OCI-LY3 (cell line): ENCODE measurements around the gene MAT1A.

Experiments used
- H2AFZ ChIP-seq: fragments of 200-600, 300-600 bp; shearing (Covaris generic); 2 replicates; pipeline ENCODE4 v1.6.0; 2014; ENCODE audit warnings: antibody characterized with exemption, low read depth, low read length
- H3K27ac ChIP-seq: fragments of 200-600, 300-600 bp; sonication (generic); 2 replicates; pipeline ENCODE4 v1.5.1; 2014; ENCODE audit warnings: mild to moderate bottlenecking, low read length, moderate library complexity, mixed read lengths
- H3K27me3 ChIP-seq: fragments of 200-600, 300-600 bp; sonication (generic); 2 replicates; pipeline ENCODE4 v1.6.1; 2014; ENCODE audit warnings: low read depth, low read length, mixed read lengths
- H3K36me3 ChIP-seq: fragments of 200-600, 300-600 bp; sonication (generic); replicated peaks from 2 replicates; pipeline ENCODE3; 2014; ENCODE audit warnings: low read depth, low read length, mixed read lengths
- H3K4me1 ChIP-seq: fragments of 300-600, 200-600 bp; sonication (generic); 2 replicates; pipeline ENCODE4 v1.6.1; 2014; ENCODE audit warnings: low read length, mixed read lengths
- H3K4me2 ChIP-seq: fragments of 200-600, 300-600 bp; sonication (generic); 2 replicates; pipeline ENCODE4 v1.6.1; 2014; ENCODE audit warnings: low read length, mixed read lengths
- H3K4me3 ChIP-seq: fragments of 300-600, 200-600 bp; sonication (generic); 2 replicates; pipeline ENCODE4 v1.5.1; 2014; ENCODE audit warnings: antibody characterized with exemption, mild to moderate bottlenecking, low read length, moderate library complexity
- H3K79me2 ChIP-seq: fragments of 300-600, 200-600 bp; shearing (Covaris generic); 2 replicates; pipeline ENCODE4 v1.6.1; 2014; ENCODE audit warnings: mild to moderate bottlenecking, low read length, mixed read lengths
- H3K9ac ChIP-seq: fragments of 300-600, 200-600 bp; shearing (Covaris generic); 2 replicates; pipeline ENCODE4 v1.6.0; 2014; ENCODE audit warnings: mild to moderate bottlenecking, low read length, moderate library complexity
- H3K9me3 ChIP-seq: fragments of 200-600, 300-600 bp; shearing (Covaris generic); 2 replicates; pipeline ENCODE4 v1.6.1; 2014; ENCODE audit warnings: low read length, mixed read lengths; ENCODE audit not compliant: insufficient read depth
- H4K20me1 ChIP-seq: fragments of 200-600, 300-600 bp; sonication (generic); 2 replicates; pipeline ENCODE4 v1.6.1; 2016; ENCODE audit warnings: low read length, mixed read lengths; ENCODE audit not compliant: insufficient read depth
- EZH2phosphoT487 ChIP-seq: fragments of 200-600 bp; shearing (Covaris generic); IDR thresholded peaks from 2 replicates; pipeline ENCODE4 v1.6.1; 2018; ENCODE audit warnings: antibody characterized with exemption, mixed run types, low read depth
- TF ChIP-seq, protein P1 (sequence below): fragments of 200-600, 300-600 bp; sonication (generic); IDR thresholded peaks from 2 replicates; pipeline ENCODE4 v1.5.1; 2014; ENCODE audit warnings: antibody characterized with exemption, low read length, low read depth

Gene MAT1A

DNA sequence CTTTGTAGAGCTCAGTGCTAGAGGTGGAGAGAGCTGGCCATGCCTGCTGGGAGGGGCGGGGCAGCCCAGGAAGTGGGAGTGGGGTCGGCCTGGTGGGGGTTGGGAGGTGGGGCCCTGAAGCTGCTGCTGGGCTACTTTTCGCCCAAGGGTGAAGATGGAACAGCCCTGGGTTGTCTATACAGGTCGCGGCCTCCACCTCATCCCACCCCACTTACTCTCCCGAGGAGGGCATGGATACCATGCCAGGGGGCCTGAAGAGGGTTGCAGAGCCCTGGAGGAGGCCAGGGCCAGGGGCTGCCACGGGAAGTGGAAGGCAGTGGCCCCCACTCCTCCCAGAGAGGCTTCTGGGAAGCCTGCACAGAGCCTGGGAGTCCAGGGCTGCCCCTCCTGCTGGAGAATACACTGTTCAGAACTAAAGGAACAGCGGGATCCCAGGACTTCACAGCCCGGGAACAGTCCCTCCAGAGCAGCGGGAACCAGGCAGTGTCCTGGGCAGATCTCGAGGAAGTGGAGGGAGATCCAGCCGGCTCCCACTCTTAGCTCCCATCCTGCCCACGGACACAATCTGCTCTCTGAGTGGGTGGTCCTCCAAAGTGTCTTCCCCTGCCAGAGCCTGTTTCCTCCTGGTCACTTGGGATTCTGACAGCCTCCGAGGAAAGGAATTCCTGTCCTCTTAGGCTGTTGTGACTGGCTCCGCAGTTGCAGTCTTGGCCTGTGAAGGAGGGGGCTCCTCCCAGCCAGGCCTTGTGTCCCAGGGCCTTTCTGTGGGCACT is 23.5 kb downstream of the MAT1A start:
- H3K4me2 ChIP-seq, result no peak overlapping the region
- H3K4me1 ChIP-seq, result no peaks in the 10 kb centered on the region
- no peaks in the 10 kb centered on the region; the same call in 1 of the 2 replicates for H3K27me3 ChIP-seq
- H3K9ac ChIP-seq, result no peak overlapping the region
- H3K27ac ChIP-seq, result no peak overlapping the region
- no peaks in the 10 kb centered on the region for H3K79me2 ChIP-seq
- no peak overlapping the region for H2AFZ ChIP-seq
- TF ChIP-seq, protein P1, sequence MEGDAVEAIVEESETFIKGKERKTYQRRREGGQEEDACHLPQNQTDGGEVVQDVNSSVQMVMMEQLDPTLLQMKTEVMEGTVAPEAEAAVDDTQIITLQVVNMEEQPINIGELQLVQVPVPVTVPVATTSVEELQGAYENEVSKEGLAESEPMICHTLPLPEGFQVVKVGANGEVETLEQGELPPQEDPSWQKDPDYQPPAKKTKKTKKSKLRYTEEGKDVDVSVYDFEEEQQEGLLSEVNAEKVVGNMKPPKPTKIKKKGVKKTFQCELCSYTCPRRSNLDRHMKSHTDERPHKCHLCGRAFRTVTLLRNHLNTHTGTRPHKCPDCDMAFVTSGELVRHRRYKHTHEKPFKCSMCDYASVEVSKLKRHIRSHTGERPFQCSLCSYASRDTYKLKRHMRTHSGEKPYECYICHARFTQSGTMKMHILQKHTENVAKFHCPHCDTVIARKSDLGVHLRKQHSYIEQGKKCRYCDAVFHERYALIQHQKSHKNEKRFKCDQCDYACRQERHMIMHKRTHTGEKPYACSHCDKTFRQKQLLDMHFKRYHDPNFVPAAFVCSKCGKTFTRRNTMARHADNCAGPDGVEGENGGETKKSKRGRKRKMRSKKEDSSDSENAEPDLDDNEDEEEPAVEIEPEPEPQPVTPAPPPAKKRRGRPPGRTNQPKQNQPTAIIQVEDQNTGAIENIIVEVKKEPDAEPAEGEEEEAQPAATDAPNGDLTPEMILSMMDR, result no peak
- no peak for TF ChIP-seq EZH2phosphoT487
- no peaks in the 10 kb centered on the region for H3K9me3 ChIP-seq
- no peaks in the 10 kb centered on the region for H3K36me3 ChIP-seq
- H3K4me3 ChIP-seq, result no peak overlapping the region
- H4K20me1 ChIP-seq, result no peaks in the 10 kb centered on the region

DNA sequence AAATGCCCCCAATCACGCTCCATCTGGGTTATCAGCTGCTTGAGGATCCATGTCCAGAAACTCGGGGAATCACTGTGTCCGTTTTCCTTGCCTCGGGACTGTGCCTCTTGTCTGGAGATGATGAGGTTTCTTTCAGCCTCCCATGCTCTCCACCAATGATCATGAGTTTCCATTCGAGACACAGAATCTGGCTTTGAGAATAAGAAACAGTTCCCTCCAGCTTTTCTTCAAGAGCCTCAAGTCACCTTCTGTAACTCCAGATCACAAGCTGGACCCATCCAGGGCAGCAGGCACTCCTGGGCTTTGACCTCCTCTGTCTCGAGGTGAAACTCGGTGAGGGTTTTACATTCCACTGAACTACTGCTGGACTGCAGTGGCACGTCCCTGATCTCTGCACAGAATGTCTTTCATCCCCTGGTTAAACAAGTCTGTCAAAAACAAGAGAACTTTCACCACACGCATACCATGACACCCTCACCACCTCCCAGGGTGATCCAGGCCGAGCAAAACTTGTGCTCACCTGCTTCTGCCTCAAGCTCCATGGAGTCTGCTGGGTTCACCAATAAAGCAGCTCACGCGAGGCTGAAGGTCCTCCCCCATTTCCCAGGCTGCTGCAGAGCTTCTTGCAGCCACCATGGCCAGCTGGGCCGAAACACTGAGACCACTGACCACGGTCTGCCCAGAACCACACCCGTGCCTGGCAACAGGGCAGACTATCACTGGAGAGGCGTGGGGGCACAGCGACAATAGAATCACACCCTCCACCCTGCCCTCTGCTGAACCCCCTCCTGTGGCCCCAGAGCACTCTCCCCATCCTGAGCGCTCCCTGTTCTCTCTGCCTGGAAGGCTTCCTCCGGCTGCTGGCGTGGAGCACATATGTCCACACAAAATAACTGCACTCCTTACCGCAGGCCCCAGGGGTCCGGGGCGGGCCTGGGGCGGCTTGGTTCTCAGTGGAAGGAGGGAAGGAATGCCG is 25.1 kb downstream of the MAT1A start:
- TF ChIP-seq, protein P1, result no peak
- no peak for TF ChIP-seq EZH2phosphoT487
- no peaks in the 10 kb centered on the region; the same call in 1 of the 2 replicates for H3K27me3 ChIP-seq
- H3K36me3 ChIP-seq, result no peaks in the 10 kb centered on the region
- H3K9me3 ChIP-seq, result no peaks in the 10 kb centered on the region
- no peak overlapping the region for H3K27ac ChIP-seq
- H3K79me2 ChIP-seq, result no peaks in the 10 kb centered on the region
- no peak overlapping the region for H3K4me2 ChIP-seq
- H3K9ac ChIP-seq, result no peak overlapping the region
- H2AFZ ChIP-seq, result no peak overlapping the region
- H3K4me1 ChIP-seq, result no peaks in the 10 kb centered on the region
- no peak overlapping the region for H3K4me3 ChIP-seq
- H4K20me1 ChIP-seq, result no peaks in the 10 kb centered on the region

DNA sequence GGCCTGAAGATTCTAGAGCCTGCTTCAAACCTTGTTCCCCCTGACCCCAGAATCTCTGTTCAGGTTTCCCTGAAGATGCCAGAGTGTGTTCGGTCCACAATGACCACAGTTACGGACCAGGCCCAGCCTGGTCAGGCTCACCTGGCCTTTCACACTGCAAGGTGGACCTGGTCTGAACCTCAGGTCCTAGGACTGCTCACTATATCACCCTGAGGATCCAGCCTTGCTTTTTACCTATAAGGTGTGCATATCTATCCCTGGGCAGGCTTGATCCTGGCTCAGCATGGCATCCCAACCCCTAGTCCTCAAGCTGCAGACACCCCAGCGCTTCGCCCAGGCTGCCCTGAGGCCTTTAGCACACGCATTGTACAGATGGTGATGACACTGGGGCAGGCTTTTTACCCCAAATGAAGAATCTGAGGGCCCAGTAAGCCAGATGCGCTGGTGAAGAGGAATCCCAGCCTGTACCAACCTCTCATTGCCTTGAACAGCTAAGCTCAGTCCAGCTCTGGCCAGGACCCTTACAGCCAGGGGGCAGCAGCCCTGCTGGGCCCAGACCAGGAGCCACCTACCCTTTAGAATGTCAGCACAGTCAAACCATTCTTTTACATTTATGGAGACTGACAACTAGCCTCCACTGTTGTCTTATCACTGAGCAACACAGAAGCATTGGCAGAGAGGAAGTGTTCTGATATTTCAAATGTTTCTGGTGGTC is 28.0 kb downstream of the MAT1A start:
- Histone ChIP-seq H3K4me2 (no peak overlapping the region), H3K36me3 (no peaks in the 10 kb centered on the region), H3K27ac (no peak overlapping the region), H2AFZ (no peak overlapping the region), H3K4me1 (no peaks in the 10 kb centered on the region), H3K27me3 (no peaks in the 10 kb centered on the region; the same call in 1 of the 2 replicates), H3K4me3 (no peak overlapping the region), H4K20me1 (no peaks in the 10 kb centered on the region), H3K9ac (no peak overlapping the region), H3K9me3 (no peaks in the 10 kb centered on the region), H3K79me2 (no peaks in the 10 kb centered on the region)
- TF ChIP-seq, protein P1, result no peak
- no peak for TF ChIP-seq EZH2phosphoT487
